Heart left ventricle (tissue), 16 donors: ENCODE measurements around the gene EIF4G1. TPM values are rescaled to one million over a fixed set of nuclear protein-coding genes. Genes with fewer than 3 reads are reported as not detected.
A peak's percentile ranks its signal among the peaks of the same experiment; 100 is the strongest.

Experiments used
- ATAC-seq, 4 donors: fragments of 200-7000 bp; cut with Tn5 transposase; one replicate each; pipeline ENCODE4 v1.9.1; 2020 to 2022; ENCODE audit warnings: moderate library complexity in 4 of 4, mild to moderate bottlenecking in 3 of 4, moderate number of reproducible peaks in 1 of 4
- DNase-seq, 5 donors: peaks; one replicate each; pipeline ENCODE4 v3.0.0-alpha.2; 2020
- H3K27ac ChIP-seq, 12 donors: fragments of 200-600 bp; sonication (generic) in 4 of 12; one replicate each; pipeline versions ENCODE4 v1.5.0 to v1.8.0; 2016 to 2022; ENCODE audit warnings: mild to moderate bottlenecking in 2 of 12
- H3K27me3 ChIP-seq, 9 donors: fragments of 200-600 bp; sonication (generic) in 2 of 9; one replicate each; pipeline versions ENCODE4 v1.5.1 to v1.8.0; 2016 to 2022; ENCODE audit warnings: mild to moderate bottlenecking in 3 of 9
- H3K36me3 ChIP-seq, 9 donors: fragments of 200-600 bp; sonication (generic) in 2 of 9; one replicate each; pipeline versions ENCODE4 v1.5.0 to v1.8.0; 2018 to 2022; ENCODE audit warnings: mild to moderate bottlenecking in 2 of 9
- H3K4me1 ChIP-seq, 12 donors: fragments of 200-600 bp; sonication (generic) in 4 of 12; one replicate each; pipeline versions ENCODE4 v1.5.0 to v1.8.0; 2016 to 2022; ENCODE audit warnings: mild to moderate bottlenecking in 3 of 12
- H3K4me3 ChIP-seq, 12 donors: fragments of 200-600 bp; sonication (generic) in 4 of 12; one replicate each; pipeline versions ENCODE4 v1.5.0 to v1.8.0; 2017 to 2022; ENCODE audit warnings: mild to moderate bottlenecking in 9 of 12, moderate library complexity in 4 of 12
- H3K9me3 ChIP-seq, 12 donors: fragments of 200-600 bp; sonication (generic) in 4 of 12; one replicate each; pipeline versions ENCODE4 v1.5.0 to v1.8.0; 2016 to 2022; ENCODE audit warnings: mild to moderate bottlenecking in 1 of 12
- CTCF ChIP-seq, 12 donors: fragments of 200-600 bp; sonication (generic) in 4 of 12; IDR thresholded peaks; one replicate each; pipeline versions ENCODE4 v1.5.0 to v1.8.0; 2018 to 2022; ENCODE audit warnings: antibody characterized with exemption in 12 of 12, mild to moderate bottlenecking in 5 of 12
- POLR2A ChIP-seq, 2 donors: fragments of 450-650 bp; IDR thresholded peaks; one replicate each; pipeline ENCODE4 v1.6.1; 2017; ENCODE audit warnings: antibody characterized with exemption in 2 of 2, mild to moderate bottlenecking in 2 of 2, moderate library complexity in 2 of 2
- WGBS, 4 donors: extraction: QIAGEN DNeasy Blood & Tissue Kit in 2 of 4; methylation state at CpG; one replicate each; pipeline versions ENCODE4 v1.1.5 to v1.1.7; 2013 to 2018; 5-methylcytosine and 5-hydroxymethylcytosine counted together
- intact Hi-C, 10 donors: fragments of 100-400 bp; cut with DNase I; formaldehyde crosslinking; loops; one replicate each; pipeline versions ENCODE4 v1.11.1 to v1.14.2; 2022
- polyA plus RNA-seq, 2 donors: library from polyadenylated mRNA; stranded (reverse); fragments of 200-250 nt; gene quantifications; one replicate each; pipeline ENCODE4 v1.2.3, GENCODE V29; 2013
- total RNA-seq, 9 donors: library from RNA; depleted of rRNA in 2 of 9; stranded (reverse); fragments of >200 nt in 2 of 9; fragmentation: NEBNext Ultra II Directional in 3 of 9; extraction: Animal tissue kit (Norgen Biotek cat#: 25700) in 3 of 9; gene quantifications; one replicate each; pipeline versions ENCODE4 v1.1.0 to v1.2.4, GENCODE V29; 2016 to 2023
- donor health status: ischemic (EF 13 %, LVEDD 7.1; RV severe dilation, severe dysfunction).
- donor health status: healthy with polysubstance abuse.
- donor health status: DM: no; HTN: yes; CAD: no.
- donor health status: DM: no; HTN: no; CAD: no.
- donor health status: ischemic (EF 25% LVEDD 6.9; RV normal size, moderate dysfunction).
- donor health status: ischemic (EF 25% LVEDD 5.7; RV mildly dilated, moderate dysfunction).
- donor health status: healthy.
- donor health status: DM: yes; HTN: yes; CAD: no.
- donor health status: ischemic (EF 35%, LVEDD 5.7; RV mildly dilated, moderate dysfunction).
- donor health status: nonischemic (EF 11% LVEDD 7.7; RV severe dilation, severe dysfunction).
- donor health status: DM: yes; HTN: yes; CAD: no.
- donor health status: PGD.
- donor health status: ischemic (EF 29% LVEDD 5.4; RV normal size, mild dysfunction).
- donor health status: nonischemic (EF 23%, LVEDD 6.1; RV moderate dilation, normal function).

EIF4G1 gene
- total and polyA plus RNA-seq, 11 donors, result 178 to 407 (median 229) TPM

GRCh38 chr3:184345317-184346144, 31.1 kb downstream of the EIF4G1 start:
- 44 to 55% (median 49%) methylated on average over 13 to 14 of the region's 14 CpGs for WGBS, 4 donors
- intact Hi-C loops, result loop anchor here in 1 of 10 donors (5.0 kb wide), 1 partner anchor 43 kb away; no protein-coding TSS in a partner anchor
- H3K9me3 ChIP-seq, result no peaks in the 10 kb centered on the region
- ATAC-seq, result peak; percentile 70 to 87 (median 78)
- H3K27ac ChIP-seq, result peak overlapping the region in 4 of 12 donors; percentile 43 to 55 (median 50)
- peak in 4 of 5 donors; percentile 61 to 81 (median 70) for DNase-seq
- H3K4me3 ChIP-seq, result no peak overlapping the region
- H3K36me3 ChIP-seq, result peaks cover 0 to 48% (median 45%) of the 10 kb centered on the region in 9 donors
- H3K4me1 ChIP-seq, result peaks cover 0 to 17% (median 8%) of the 10 kb centered on the region in 12 donors
- TF ChIP-seq CTCF (IDR thresholded peaks at IDR 0.05) (peak; percentile 14 to 58 (median 34)), POLR2A (IDR thresholded peaks at IDR 0.05) (no peak)
- no peaks in the 10 kb centered on the region for H3K27me3 ChIP-seq

GRCh38 chr3:184346480-184347190, 32.2 kb downstream of the EIF4G1 start:
- intact Hi-C loops, result loop anchor here in 1 of 10 donors (5.0 kb wide), 1 partner anchor 44 kb away; no protein-coding TSS in a partner anchor
- Histone ChIP-seq H3K27ac (no peak overlapping the region), H3K9me3 (no peaks in the 10 kb centered on the region), H3K4me1 (peaks cover 0 to 11% (median 8%) of the 10 kb centered on the region in 12 donors), H3K27me3 (no peaks in the 10 kb centered on the region), H3K36me3 (peaks cover 0 to 47% (median 41%) of the 10 kb centered on the region in 9 donors), H3K4me3 (no peak overlapping the region)
- WGBS, 4 donors, result 91 to 93% (median 92%) methylated on average over 20 of the region's 20 CpGs
- ATAC-seq, result no peak
- no peak for DNase-seq
- TF ChIP-seq POLR2A (IDR thresholded peaks at IDR 0.05) (no peak), CTCF (IDR thresholded peaks at IDR 0.05) (no peak)

- 68 to 83% (median 77%) methylated on average over 10 to 12 of the region's 12 CpGs for WGBS, 4 donors
- ATAC-seq (no peak), DNase-seq (no peak)
- H3K4me3 ChIP-seq, result no peak overlapping the region
- peaks cover 0 to 38% (median 33%) of the 10 kb centered on the region in 9 donors for H3K36me3 ChIP-seq
- intact Hi-C loops, result loop anchor here in 1 of 10 donors (5.0 kb wide), 1 partner anchor 45 kb away; no protein-coding TSS in a partner anchor
- no peaks in the 10 kb centered on the region for H3K9me3 ChIP-seq
- TF ChIP-seq POLR2A (IDR thresholded peaks at IDR 0.05) (no peak), CTCF (IDR thresholded peaks at IDR 0.05) (no peak)
- H3K27me3 ChIP-seq, result no peaks in the 10 kb centered on the region
- no peak overlapping the region for H3K27ac ChIP-seq
- peaks cover 0 to 11% (median 8%) of the 10 kb centered on the region in 12 donors for H3K4me1 ChIP-seq
Observed at GRCh38 chr3:184347321-184348056, 33.1 kb downstream of the EIF4G1 start.
